ENCODE results near the gene C5orf63.

- TF ChIP-seq CTCF (IDR thresholded peaks at IDR 0.05) (no peak), POLR2A (IDR thresholded peaks at IDR 0.05) (no peak)
Observed at GRCh38 chr5:127101533-127101932, 28.2 kb upstream of the C5orf63 start.

Measured in adrenal gland (tissue), 5 donors.